GM23338 (cell line): ENCODE data around the gene SNRNP200. TPM values are rescaled to one million over a fixed set of nuclear protein-coding genes. Genes with fewer than 3 reads are reported as not detected.

Source experiments
- ATAC-seq: fragments of 200-7000 bp; cut with Tn5 transposase; 3 replicates; pipeline ENCODE4 v1.9.1; 2020
- DNase-seq: peaks from one replicate; pipeline ENCODE4 v3.0.0-alpha.2; 2015; ENCODE audit warnings: low spot score
- H2AFZ ChIP-seq: fragments of 200-600 bp; sonication (generic); 2 replicates; pipeline ENCODE4 v1.8.0; 2016; ENCODE audit warnings: antibody characterized with exemption, mild to moderate bottlenecking, moderate library complexity
- H3F3A ChIP-seq: fragments of 200-600 bp; sonication (generic); replicated peaks from 2 replicates; pipeline ENCODE4 v1.8.0; 2017; ENCODE audit warnings: antibody characterized with exemption, mixed run types, low read depth
- H3K27ac ChIP-seq: fragments of 200-600 bp; sonication (generic); 2 replicates; pipeline ENCODE4 v1.6.1; 2016; ENCODE audit warnings: low read depth
- H3K27me3 ChIP-seq: fragments of 200-600 bp; sonication (generic); 2 replicates; pipeline ENCODE4 v1.8.0; 2016; ENCODE audit warnings: mild to moderate bottlenecking, mixed run types, moderate library complexity; ENCODE audit not compliant: insufficient read depth
- H3K36me3 ChIP-seq: fragments of 200-600 bp; sonication (generic); 2 replicates; pipeline ENCODE4 v1.8.0; 2016; ENCODE audit warnings: mild to moderate bottlenecking; ENCODE audit not compliant: insufficient read depth
- H3K4me1 ChIP-seq: fragments of 200-600 bp; sonication (generic); 2 replicates; pipeline ENCODE4 v1.8.0; 2016; ENCODE audit warnings: mild to moderate bottlenecking, moderate library complexity; ENCODE audit not compliant: insufficient read depth
- H3K4me2 ChIP-seq: fragments of 200-600 bp; sonication (generic); 2 replicates; pipeline ENCODE4 v1.7.1; 2017; ENCODE audit warnings: mixed run types
- H3K4me3 ChIP-seq: fragments of 200-600 bp; sonication (generic); 2 replicates; pipeline ENCODE4 v1.6.1; 2016; ENCODE audit warnings: mixed run types
- H3K79me2 ChIP-seq: fragments of 200-600 bp; sonication (generic); replicated peaks from 2 replicates; pipeline ENCODE4 v1.8.0; 2017; ENCODE audit warnings: mild to moderate bottlenecking; ENCODE audit not compliant: insufficient read depth
- H3K9me2 ChIP-seq: fragments of 200-600 bp; sonication (generic); 2 replicates; pipeline ENCODE4 v1.8.0; 2017; ENCODE audit not compliant: insufficient read depth
- H4K20me1 ChIP-seq: fragments of 200-600 bp; sonication (generic); replicated peaks from 2 replicates; pipeline ENCODE4 v1.8.0; 2017; ENCODE audit warnings: mild to moderate bottlenecking; ENCODE audit not compliant: insufficient read depth
- H3K27ac Mint-ChIP-seq: 2 replicates; pipeline ENCODE4 v1.8.0; 2020; ENCODE audit warnings: inconsistent platforms, mild to moderate bottlenecking, moderate library complexity, mixed read lengths
- H3K27me3 Mint-ChIP-seq: 3 replicates; pipeline ENCODE4 v1.8.0; 2022; ENCODE audit warnings: low read depth, mild to moderate bottlenecking, moderate library complexity, mixed read lengths, inconsistent platforms; ENCODE audit not compliant: insufficient read depth, poor library complexity
- H3K36me3 Mint-ChIP-seq: 3 replicates; pipeline ENCODE4 v1.8.0; 2021; ENCODE audit warnings: low read depth, mild to moderate bottlenecking, inconsistent platforms, moderate library complexity, mixed read lengths
- H3K4me1 Mint-ChIP-seq: 3 replicates; pipeline ENCODE4 v1.8.0; 2020; ENCODE audit warnings: mild to moderate bottlenecking, inconsistent platforms, mixed read lengths
- H3K4me3 Mint-ChIP-seq: 3 replicates; pipeline ENCODE4 v1.8.0; 2021; ENCODE audit warnings: moderate library complexity, mild to moderate bottlenecking, inconsistent platforms, mixed read lengths
- H3K9me3 Mint-ChIP-seq: 3 replicates; pipeline ENCODE4 v1.8.0; 2020; ENCODE audit warnings: moderate library complexity, mild to moderate bottlenecking, inconsistent platforms, mixed read lengths
- CREB1 ChIP-seq: fragments of 250-450 bp; sonication (Bioruptor Pico); IDR thresholded peaks from 2 replicates; pipeline ENCODE4 v1.5.0; 2020; ENCODE audit warnings: low read depth, mild to moderate bottlenecking, moderate library complexity
- CTCF ChIP-seq, 2 experiments: fragments of 200-600 bp in 1 of 2; sonication (generic) in 1 of 2; conservative IDR thresholded peaks; 2 replicates each; pipeline versions ENCODE4 v1.5.1 to v1.6.1; 2016 to 2017; ENCODE audit warnings: antibody characterized with exemption in 2 of 2, low read depth in 2 of 2, mild to moderate bottlenecking in 2 of 2, moderate library complexity in 1 of 2
- ETS1 ChIP-seq: IDR thresholded peaks from 2 replicates; pipeline ENCODE4 v1.6.1; 2016; ENCODE audit warnings: antibody characterized with exemption
- EZH2 ChIP-seq: fragments of 200-600 bp; sonication (generic); IDR thresholded peaks from one replicate; pipeline ENCODE4 v1.8.0; 2017; ENCODE audit warnings: antibody characterized with exemption, mild to moderate bottlenecking, low read depth; ENCODE audit not compliant: unreplicated experiment
- EZH2phosphoT487 ChIP-seq: fragments of 200-600 bp; sonication (generic); IDR thresholded peaks from one replicate; pipeline ENCODE4 v1.8.1; 2018; ENCODE audit warnings: antibody characterized with exemption; ENCODE audit not compliant: unreplicated experiment
- JUNB ChIP-seq: IDR thresholded peaks from one replicate; pipeline ENCODE4 v1.6.1; 2016; ENCODE audit warnings: antibody characterized with exemption; ENCODE audit not compliant: unreplicated experiment
- NANOG ChIP-seq: IDR thresholded peaks from 2 replicates; pipeline ENCODE4 v1.6.1; 2016; ENCODE audit warnings: antibody characterized with exemption, borderline replicate concordance
- POLR2AphosphoS5 ChIP-seq: IDR thresholded peaks from 2 replicates; pipeline ENCODE4 v1.6.1; 2016; ENCODE audit warnings: antibody characterized with exemption, low read depth
- REST ChIP-seq: IDR thresholded peaks from one replicate; pipeline ENCODE4 v1.6.1; 2018; ENCODE audit warnings: antibody characterized with exemption; ENCODE audit not compliant: unreplicated experiment
- STAT1 ChIP-seq: IDR thresholded peaks from one replicate; pipeline ENCODE4 v1.6.1; 2016; ENCODE audit warnings: antibody characterized with exemption; ENCODE audit not compliant: unreplicated experiment
- ZNF114 ChIP-seq: fragments of 250-450 bp; sonication (Bioruptor Pico); IDR thresholded peaks from 2 replicates; pipeline ENCODE4 v1.5.0; 2020; ENCODE audit warnings: mild to moderate bottlenecking, moderate library complexity
- ZNF331 ChIP-seq: fragments of 250-450 bp; sonication (Bioruptor Pico); IDR thresholded peaks from 2 replicates; pipeline ENCODE4 v1.5.0; 2020; ENCODE audit warnings: low read depth, mild to moderate bottlenecking, moderate library complexity
- ZNF462 ChIP-seq: fragments of 250-450 bp; sonication (Bioruptor Pico); IDR thresholded peaks from 2 replicates; pipeline ENCODE4 v1.5.0; 2020; ENCODE audit warnings: mild to moderate bottlenecking, moderate library complexity
- polyA plus RNA-seq: library from polyadenylated mRNA; unstranded; fragments of >200 nt; fragmentation: Nextera tagmentation; extraction: Ambion mirVana; gene quantifications from 2 replicates; pipeline ENCODE4 v1.2.1, GENCODE V29; 2016
- total RNA-seq: library from RNA; depleted of rRNA; stranded (reverse); fragments of >200 nt; shearing (Covaris generic); gene quantifications from 2 replicates; pipeline ENCODE4 v1.2.3, GENCODE V29; 2014

Gene SNRNP200
- total and polyA plus RNA-seq, 2 experiments from 2014 or later, result 70.7 to 179 TPM

- no peaks in the 10 kb centered on the region for H3K9me2 ChIP-seq
- H3K9me3 Mint-ChIP-seq, result no peaks in the 10 kb centered on the region
Observed at GRCh38 chr2:96347395-96347794, 42.0 kb upstream of the SNRNP200 start.

More at GRCh38 chr2:96347395-96347794, 42.0 kb upstream of the SNRNP200 start:
- no peaks in the 10 kb centered on the region for H3F3A ChIP-seq
- H3K79me2 ChIP-seq, result peaks cover 1% of the 10 kb centered on the region; the same call in 1 of the 2 replicates
- no peak overlapping the region for H3K27ac ChIP-seq
- TF ChIP-seq JUNB (no peak), ZNF331 (CRISPR knock-in tag) (no peak), ZNF462 (CRISPR knock-in tag) (no peak), ZNF114 (CRISPR knock-in tag) (no peak), NANOG (no peak), POLR2AphosphoS5 (no peak), STAT1 (no peak), CREB1 (no peak), REST (no peak), ETS1 (no peak), EZH2 (no peak), EZH2phosphoT487 (no peak), CTCF (conservative IDR thresholded peaks at IDR 0.05; ENCODE audit: low read depth in 2 of 2) (no peak)
- no peak overlapping the region for H2AFZ ChIP-seq
- H3K36me3 Mint-ChIP-seq, result peaks cover 90% of the 10 kb centered on the region
- peaks cover 39% of the 10 kb centered on the region for H3K36me3 ChIP-seq
- H3K4me1 Mint-ChIP-seq, result no peaks in the 10 kb centered on the region
- no peak for DNase-seq
- no peaks in the 10 kb centered on the region for H3K4me1 ChIP-seq
- H3K4me3 Mint-ChIP-seq, result no peak overlapping the region
- H4K20me1 ChIP-seq, result peaks cover 11% of the 10 kb centered on the region
- H3K4me2 ChIP-seq, result no peak overlapping the region
- no peak overlapping the region for H3K27ac Mint-ChIP-seq
- peaks cover 2% of the 10 kb centered on the region for H3K27me3 Mint-ChIP-seq
- H3K4me3 ChIP-seq, result no peak overlapping the region
- no peak for ATAC-seq
- H3K27me3 ChIP-seq, result no peaks in the 10 kb centered on the region
